Astrocyte (in vitro differentiated cells and primary cell): ENCODE results near the gene CYTH4. TPM values are rescaled to one million over a fixed set of nuclear protein-coding genes. Genes with fewer than 3 reads are reported as not detected.

Experiments used
- DNase-seq: peaks from one replicate; pipeline ENCODE4 v3.0.0-alpha.2; 2010; ENCODE audit warnings: low read depth
- FAIRE-seq: peaks from 2 replicates; lab custom pipeline; 2011; peaks lifted over from hg19 to GRCh38; lab: Jason Lieb, UNC
- H2AFZ ChIP-seq: 2 replicates; pipeline ENCODE4 v1.6.0; 2012; ENCODE audit warnings: low read depth, low read length, inconsistent platforms
- H3K27ac ChIP-seq: 2 replicates; pipeline ENCODE4 v1.5.1; 2011; ENCODE audit warnings: low read depth, low read length, inconsistent platforms
- H3K27me3 ChIP-seq: 2 replicates; pipeline ENCODE4 v1.6.0; 2011; ENCODE audit warnings: low read length, inconsistent platforms; ENCODE audit not compliant: insufficient read depth
- H3K36me3 ChIP-seq: 2 replicates; pipeline ENCODE4 v1.5.1; 2011; ENCODE audit warnings: low read length, inconsistent platforms; ENCODE audit not compliant: insufficient read depth
- H3K4me1 ChIP-seq: 2 replicates; pipeline ENCODE4 v1.5.1; 2011; ENCODE audit warnings: low read length, inconsistent platforms; ENCODE audit not compliant: insufficient read depth
- H3K4me2 ChIP-seq: 2 replicates; pipeline ENCODE4 v1.6.0; 2012; ENCODE audit warnings: low read length, inconsistent platforms
- H3K4me3 ChIP-seq: 2 replicates; pipeline ENCODE4 v1.5.1; 2011; ENCODE audit warnings: low read depth, mild to moderate bottlenecking, low read length, inconsistent platforms; ENCODE audit not compliant: insufficient read depth
- H3K79me2 ChIP-seq: 2 replicates; pipeline ENCODE4 v1.6.0; 2012; ENCODE audit warnings: mild to moderate bottlenecking, low read length, inconsistent platforms; ENCODE audit not compliant: insufficient read depth
- H3K9ac ChIP-seq: 2 replicates; pipeline ENCODE4 v1.6.0; 2012; ENCODE audit warnings: mild to moderate bottlenecking, low read length, inconsistent platforms
- H3K9me3 ChIP-seq: 2 replicates; pipeline ENCODE4 v1.5.1; 2012; ENCODE audit warnings: low read depth, mild to moderate bottlenecking, low read length, inconsistent platforms; ENCODE audit not compliant: insufficient read depth
- H4K20me1 ChIP-seq: 2 replicates; pipeline ENCODE4 v1.6.0; 2012; ENCODE audit warnings: low read length, inconsistent platforms; ENCODE audit not compliant: insufficient read depth
- H3K27ac Mint-ChIP-seq: one replicate; pipeline ENCODE4 v1.8.0; 2021; ENCODE audit warnings: mild to moderate bottlenecking, mixed read lengths; ENCODE audit not compliant: unreplicated experiment
- H3K27me3 Mint-ChIP-seq: one replicate; pipeline ENCODE4 v1.8.0; 2021; ENCODE audit warnings: low read depth, mixed read lengths; ENCODE audit not compliant: unreplicated experiment
- H3K36me3 Mint-ChIP-seq: one replicate; pipeline ENCODE4 v1.8.0; 2021; ENCODE audit warnings: low read depth, mixed read lengths; ENCODE audit not compliant: unreplicated experiment
- H3K4me1 Mint-ChIP-seq: one replicate; pipeline ENCODE4 v1.8.0; 2021; ENCODE audit warnings: low read depth, mixed read lengths; ENCODE audit not compliant: unreplicated experiment
- H3K4me3 Mint-ChIP-seq: one replicate; pipeline ENCODE4 v1.8.0; 2021; ENCODE audit warnings: mild to moderate bottlenecking, moderate library complexity, mixed read lengths; ENCODE audit not compliant: unreplicated experiment
- H3K9me3 Mint-ChIP-seq: one replicate; pipeline ENCODE4 v1.8.0; 2021; ENCODE audit warnings: mild to moderate bottlenecking, mixed read lengths; ENCODE audit not compliant: unreplicated experiment
- CTCF ChIP-seq: IDR thresholded peaks from 2 replicates; pipeline ENCODE4 v1.5.1; 2011; ENCODE audit warnings: low read depth, mild to moderate bottlenecking, inconsistent platforms, low read length, moderate library complexity; ENCODE audit not compliant: insufficient read depth
- EZH2 ChIP-seq: IDR thresholded peaks from 2 replicates; pipeline ENCODE4 v1.6.1; 2012; ENCODE audit warnings: mild to moderate bottlenecking, low read length, inconsistent platforms; ENCODE audit not compliant: insufficient read depth
- total RNA-seq: library from RNA; stranded (reverse); gene quantifications from 2 replicates; pipeline ENCODE4 v1.2.1, GENCODE V29; 2021

CYTH4 gene
- total RNA-seq, 1 donor from 2014 or later = not detected

GRCh38 chr22:37338539-37339246 is 56.4 kb downstream of the CYTH4 start:
- H3K27ac Mint-ChIP-seq = no peak overlapping the region
- Histone ChIP-seq H3K27me3 (peaks cover 20% of the 10 kb centered on the region), H3K9me3 (no peaks in the 10 kb centered on the region), H3K36me3 (no peaks in the 10 kb centered on the region), H3K4me1 (peaks cover 25% of the 10 kb centered on the region), H2AFZ (no peak overlapping the region), H3K4me2 (no peak overlapping the region), H4K20me1 (no peaks in the 10 kb centered on the region), H3K4me3 (no peak overlapping the region), H3K9ac (no peak overlapping the region), H3K27ac (no peak overlapping the region), H3K79me2 (no peaks in the 10 kb centered on the region)
- FAIRE-seq (no peak), DNase-seq (no peak)
- no peaks in the 10 kb centered on the region for H3K36me3 Mint-ChIP-seq
- peaks cover 57% of the 10 kb centered on the region for H3K27me3 Mint-ChIP-seq
- no peak overlapping the region for H3K4me3 Mint-ChIP-seq
- no peak for TF ChIP-seq EZH2
- TF ChIP-seq CTCF = no peak
- H3K9me3 Mint-ChIP-seq = no peaks in the 10 kb centered on the region
- H3K4me1 Mint-ChIP-seq = peaks cover 8% of the 10 kb centered on the region

DNA sequence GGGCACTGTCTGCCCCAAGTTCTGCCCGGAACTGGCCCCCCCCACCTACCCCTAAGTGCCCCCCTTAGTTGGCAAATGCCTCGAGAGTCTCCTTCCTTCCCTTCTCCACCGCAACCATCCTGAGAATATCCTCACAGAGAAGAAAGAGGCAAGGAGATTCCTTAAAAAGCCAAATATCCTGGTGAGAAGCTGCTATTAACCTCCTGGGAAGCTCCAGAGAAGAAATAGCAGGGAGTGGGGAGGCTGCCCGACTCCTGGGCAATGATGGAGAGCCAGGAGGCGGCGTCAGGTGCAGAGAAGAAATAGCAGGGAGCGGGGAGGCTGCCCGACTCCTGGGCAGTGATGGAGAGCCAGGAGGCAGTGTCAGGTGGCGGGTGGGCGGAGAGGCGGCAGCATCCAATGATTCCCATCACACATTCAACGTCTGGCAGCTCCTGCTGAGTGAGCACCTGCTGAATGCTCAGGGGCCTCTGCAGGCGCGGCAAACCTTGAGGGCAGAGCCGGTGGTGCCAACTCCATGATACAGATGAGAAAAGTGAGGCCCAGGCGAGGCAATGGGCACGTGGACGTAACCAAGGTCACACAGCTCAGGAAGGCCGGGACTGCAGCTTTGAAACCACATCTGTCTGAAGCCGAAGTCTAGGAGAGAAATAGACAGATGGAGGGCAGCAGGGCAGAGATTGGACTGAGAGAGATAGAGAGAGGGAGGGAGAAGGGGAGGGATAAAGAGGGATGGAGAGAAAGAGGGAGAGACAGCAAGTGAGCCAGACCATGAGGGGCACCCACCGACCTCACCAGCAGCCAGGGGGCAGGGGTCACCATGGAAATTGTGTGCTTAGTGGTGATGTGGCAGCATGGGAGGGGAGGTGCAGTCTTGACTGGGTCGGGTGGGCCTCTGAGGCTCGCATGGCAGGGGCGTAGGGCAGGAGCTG is 58.3 kb downstream of the CYTH4 start:
- H3K36me3 Mint-ChIP-seq = no peaks in the 10 kb centered on the region
- no peaks in the 10 kb centered on the region for H3K9me3 Mint-ChIP-seq
- Histone ChIP-seq H3K27ac (no peak overlapping the region), H3K4me2 (no peak overlapping the region), H2AFZ (no peak overlapping the region), H3K79me2 (no peaks in the 10 kb centered on the region), H4K20me1 (no peaks in the 10 kb centered on the region), H3K36me3 (no peaks in the 10 kb centered on the region), H3K4me1 (peaks cover 14% of the 10 kb centered on the region), H3K9ac (no peak overlapping the region), H3K4me3 (no peak overlapping the region), H3K27me3 (peaks cover 13% of the 10 kb centered on the region), H3K9me3 (no peaks in the 10 kb centered on the region)
- H3K4me1 Mint-ChIP-seq = peaks cover 6% of the 10 kb centered on the region
- no peak overlapping the region for H3K4me3 Mint-ChIP-seq
- FAIRE-seq = no peak
- TF ChIP-seq EZH2 (peak; percentile 40), CTCF (no peak)
- no peak overlapping the region for H3K27ac Mint-ChIP-seq
- no peak for DNase-seq
- H3K27me3 Mint-ChIP-seq = peaks cover 54% of the 10 kb centered on the region
